OCI-LY3 (cell line): ENCODE results near the gene CD247.

ENCODE experiments used
- CTCF ChIP-seq: fragments of 200-600, 300-600 bp; sonication (generic); IDR thresholded peaks from 2 replicates; pipeline ENCODE4 v1.5.1; 2014; ENCODE audit warnings: antibody characterized with exemption, low read length, low read depth
- EZH2phosphoT487 ChIP-seq: fragments of 200-600 bp; shearing (Covaris generic); IDR thresholded peaks from 2 replicates; pipeline ENCODE4 v1.6.1; 2018; ENCODE audit warnings: antibody characterized with exemption, mixed run types, low read depth

GRCh38 chr1:167515893-167516321 is 2.4 kb downstream of the CD247 start:
- TF ChIP-seq CTCF = no peak
- TF ChIP-seq EZH2phosphoT487 = no peak
